ENCODE measurements around the gene LRRTM2.

LRRTM2 gene

DNA sequence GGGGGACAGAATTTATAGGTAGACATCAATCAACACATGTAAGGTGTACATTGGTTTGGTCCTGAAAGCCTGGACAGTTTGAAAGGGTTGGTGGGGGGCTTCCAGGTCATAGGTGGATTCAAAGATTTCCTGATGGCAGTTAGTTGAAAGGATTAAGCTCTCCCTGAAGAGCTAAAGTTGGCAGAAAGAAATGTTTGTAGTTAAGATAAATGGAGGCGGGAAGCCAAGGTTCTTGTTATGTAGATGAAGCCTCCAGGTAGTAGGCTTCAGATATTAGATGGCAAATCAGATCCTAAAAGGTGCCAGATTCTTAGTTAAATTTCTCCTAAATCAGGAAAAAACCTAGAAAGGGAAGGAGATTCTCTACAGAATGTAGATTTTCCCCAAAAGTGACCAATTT, 9.0 kb upstream of the LRRTM2 start:
- no peak for DNase-seq (ENCODE audit: low read depth in 2 of 2)

DNA sequence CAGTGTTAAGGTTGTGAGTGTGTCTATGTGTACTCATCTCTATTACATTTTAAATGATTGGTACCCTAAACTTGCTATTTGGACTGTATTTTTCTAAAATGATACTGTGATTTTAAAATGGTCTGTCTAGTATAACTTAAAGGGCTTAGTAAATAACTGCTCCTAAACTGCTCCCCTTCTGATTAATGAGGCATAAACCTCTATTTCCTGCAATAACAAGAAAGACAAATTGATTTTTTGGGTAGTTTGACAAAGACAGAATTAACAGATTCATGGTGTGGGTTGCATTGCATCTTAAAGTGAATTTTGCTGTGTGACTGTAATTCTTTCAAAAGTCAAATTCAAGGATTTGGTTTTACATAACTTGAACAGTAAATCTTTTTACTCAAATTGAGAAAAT, 8.1 kb upstream of the LRRTM2 start:
- DNase-seq (ENCODE audit: low read depth in 2 of 2), result no peak

DNA sequence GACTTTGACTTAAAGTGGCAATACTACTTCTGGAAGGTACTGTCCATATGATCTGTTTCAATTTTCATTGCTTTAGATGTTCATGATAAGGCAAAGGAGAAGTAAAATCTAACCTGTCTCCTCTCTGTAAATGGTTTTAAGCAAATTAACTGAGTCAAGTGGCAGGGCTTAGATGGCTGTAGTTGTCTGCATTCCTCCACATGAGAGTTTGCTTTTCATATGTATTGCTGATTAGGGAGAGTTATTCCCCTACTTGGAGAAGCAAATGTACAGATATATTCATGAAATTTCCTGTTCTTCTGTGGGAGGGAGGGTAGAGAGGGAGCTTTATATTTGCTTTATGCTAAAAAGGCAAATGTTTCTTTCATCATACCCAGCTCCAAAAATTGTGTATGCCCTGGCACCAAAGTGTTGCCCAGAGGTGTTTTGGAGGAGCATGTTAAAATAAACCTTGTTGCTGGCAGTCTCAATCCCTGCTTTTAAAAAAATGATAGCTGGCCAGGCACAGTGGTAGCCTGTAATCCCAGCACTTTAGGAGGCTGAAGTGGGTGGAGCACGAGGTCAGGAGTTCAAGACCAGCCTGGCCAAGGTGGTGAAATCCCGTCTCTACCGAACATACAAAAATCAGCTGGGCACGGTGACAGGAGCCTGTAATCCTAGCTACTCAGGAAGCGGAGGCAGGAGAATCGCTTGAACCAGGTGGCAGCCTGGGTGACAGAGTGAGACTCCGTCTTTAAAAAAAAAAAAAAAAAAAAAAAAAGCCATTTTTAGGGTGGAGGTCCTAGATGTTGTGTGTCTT, 3.5 kb upstream of the LRRTM2 start:
- no peak for DNase-seq (ENCODE audit: low read depth in 2 of 2)

DNA sequence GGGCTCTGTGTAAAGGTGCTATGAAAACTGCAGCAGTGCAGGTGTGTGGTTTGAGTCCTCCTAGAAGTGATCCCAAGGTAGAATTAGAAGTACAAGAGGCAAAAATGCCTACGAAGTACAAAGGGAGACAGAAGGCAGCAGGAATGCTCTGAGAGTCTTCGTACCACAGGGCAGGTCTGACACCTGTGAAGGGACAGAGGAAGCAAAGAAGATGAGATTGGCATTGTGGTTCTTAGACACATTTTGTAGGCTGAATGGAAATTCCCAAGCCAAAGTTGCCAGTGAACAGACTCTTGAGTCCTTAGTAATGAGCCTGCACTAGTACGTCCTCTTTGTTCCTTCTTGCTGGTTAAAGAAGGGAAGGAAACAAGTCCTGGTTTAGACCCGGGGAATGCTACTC, 1.7 kb upstream of the LRRTM2 start:
- no peak for DNase-seq (ENCODE audit: low read depth in 2 of 2)

DNA sequence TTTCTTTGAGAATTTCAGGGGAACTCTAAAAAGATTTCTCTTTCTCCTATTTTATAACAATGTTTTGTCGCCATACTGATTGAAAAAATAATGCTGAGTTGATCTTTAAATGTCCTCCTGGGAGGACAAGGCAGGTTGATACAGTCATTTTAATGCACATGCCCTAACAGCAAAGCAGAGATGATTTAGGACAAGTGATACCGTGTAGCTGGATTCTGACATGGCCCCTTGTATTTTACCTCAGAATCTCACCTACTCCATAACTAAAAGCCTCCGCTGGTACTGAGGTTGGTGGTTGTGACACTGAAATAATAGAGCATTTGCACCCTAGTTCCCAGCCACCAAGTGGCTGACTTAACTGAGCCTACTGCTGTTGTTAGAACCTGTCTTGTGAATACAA, 811 bp upstream of the LRRTM2 start:
- no peak for DNase-seq (ENCODE audit: low read depth in 2 of 2)

DNA sequence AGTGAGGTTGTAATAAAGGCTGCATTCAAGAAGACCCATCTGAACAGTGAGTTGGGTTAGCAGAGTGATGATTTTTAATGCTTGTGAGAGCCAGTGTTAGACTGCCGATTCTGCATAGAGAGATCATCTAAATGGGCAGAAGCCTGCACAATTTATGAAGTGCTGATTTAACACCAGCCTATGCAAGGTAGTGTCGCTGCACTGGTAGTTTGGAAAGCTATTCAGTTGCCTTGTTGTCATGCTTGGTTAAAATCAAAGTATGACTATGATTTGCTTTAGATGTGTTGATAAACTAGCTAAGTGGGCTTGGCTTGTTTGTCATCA, 379 bp upstream of the LRRTM2 start:
- no peak for DNase-seq (ENCODE audit: low read depth in 2 of 2)

DNA sequence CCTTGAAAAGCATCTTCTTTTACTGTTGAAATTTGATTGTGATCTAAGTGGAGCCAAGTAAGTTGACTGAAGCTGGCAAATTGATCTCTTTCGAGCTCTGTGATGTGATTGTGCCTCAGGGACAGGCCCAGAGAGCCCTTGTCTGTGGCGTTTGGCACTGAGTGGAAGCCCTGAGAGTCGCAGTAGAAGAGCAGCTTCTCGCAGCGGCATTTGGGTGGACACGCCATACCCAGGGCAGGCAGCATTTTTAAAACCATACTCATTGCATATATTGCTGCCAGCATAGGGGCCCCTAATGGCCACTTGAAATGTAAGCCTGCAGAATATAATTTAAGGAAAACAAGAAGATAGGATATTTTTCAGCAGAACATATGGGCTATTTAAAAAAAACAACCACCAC, 894 bp downstream of the LRRTM2 start:
- DNase-seq (ENCODE audit: low read depth in 2 of 2), result no peak

DNA sequence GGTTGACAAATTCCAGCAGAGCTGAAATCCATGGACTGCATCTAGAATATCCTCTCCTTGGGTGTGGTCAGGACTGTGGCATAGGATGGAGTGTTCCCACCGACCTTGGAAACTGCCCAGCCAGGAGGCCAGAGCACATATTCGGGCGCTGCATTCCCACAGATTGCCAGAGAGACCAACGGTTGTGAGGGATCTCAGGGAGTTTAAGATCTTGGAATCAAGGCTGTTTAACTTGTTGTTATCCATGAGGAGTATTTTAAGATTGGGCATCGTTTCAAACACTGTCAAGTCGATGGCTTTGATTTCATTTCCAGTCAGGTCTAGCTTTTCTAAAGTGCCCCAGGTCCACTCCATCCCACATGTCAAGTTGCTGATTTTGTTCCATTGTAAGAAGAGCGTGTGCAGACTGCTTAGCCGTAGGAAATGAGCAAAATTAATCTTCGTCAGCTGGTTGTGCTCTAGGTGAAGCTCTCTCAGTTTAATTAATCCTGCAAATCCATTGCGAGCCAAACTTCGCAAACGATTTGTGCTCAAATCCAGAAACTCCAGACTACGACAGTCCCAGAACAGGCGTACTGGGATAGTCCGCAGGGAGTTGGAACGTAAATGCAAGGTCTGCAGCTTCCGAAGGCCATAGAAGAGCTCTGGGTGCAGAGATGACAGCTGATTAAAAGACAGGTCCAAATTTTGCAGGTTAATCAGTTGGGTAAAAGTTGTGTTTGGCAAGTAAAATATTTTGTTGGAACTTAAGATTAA, 1.5 kb downstream of the LRRTM2 start:
- no peak for DNase-seq (ENCODE audit: low read depth in 2 of 2)

DNA sequence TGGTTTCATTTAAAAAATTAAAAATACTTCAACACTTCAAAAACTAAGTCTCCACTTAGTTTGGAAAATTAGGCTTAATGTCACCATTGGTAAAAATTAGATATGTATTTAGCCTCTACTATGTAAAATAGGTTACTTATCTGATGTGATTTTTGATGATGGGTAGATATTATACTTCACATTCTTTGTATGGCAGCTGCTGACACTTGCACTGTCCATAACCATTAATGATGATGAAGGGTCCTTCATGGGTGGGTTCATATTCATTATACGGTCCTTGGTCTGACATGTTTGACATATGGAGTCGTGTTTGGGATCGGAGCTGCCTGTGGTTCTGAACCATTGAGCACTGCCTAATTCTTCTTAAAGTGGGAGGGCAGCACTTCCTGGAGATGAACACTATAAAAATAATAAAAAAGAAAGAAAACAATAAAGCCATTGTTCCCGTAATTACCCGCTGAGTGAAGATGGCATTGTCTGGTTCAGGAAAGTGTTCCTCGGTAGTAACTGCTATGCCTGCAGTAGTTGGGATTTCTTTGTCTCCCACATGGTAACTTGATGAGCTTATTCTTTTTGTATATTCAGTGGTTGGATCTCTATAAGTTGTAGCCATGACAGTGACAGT, 2.2 kb downstream of the LRRTM2 start:
- DNase-seq (ENCODE audit: low read depth in 2 of 2), result no peak

DNA sequence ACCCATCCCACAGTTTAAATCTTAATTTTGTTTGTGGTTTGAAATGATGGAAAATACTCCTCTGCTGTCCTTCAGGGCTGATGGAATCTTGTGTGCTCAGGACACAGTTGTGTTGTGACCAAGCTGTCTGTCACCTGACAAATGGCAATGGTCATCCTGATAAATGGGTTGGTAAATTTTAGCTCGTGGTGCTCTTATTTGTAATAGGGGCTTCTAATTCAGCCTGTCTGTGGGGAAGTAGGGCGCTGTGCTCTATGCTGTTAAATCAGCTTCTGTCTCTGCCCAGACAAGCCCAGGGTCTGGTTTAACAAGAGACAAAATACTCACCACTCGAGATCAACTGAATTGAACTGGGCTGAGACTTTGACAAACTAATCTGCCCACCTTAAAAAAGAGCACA, 4.5 kb downstream of the LRRTM2 start:
- no peak for DNase-seq (ENCODE audit: low read depth in 2 of 2)

DNA sequence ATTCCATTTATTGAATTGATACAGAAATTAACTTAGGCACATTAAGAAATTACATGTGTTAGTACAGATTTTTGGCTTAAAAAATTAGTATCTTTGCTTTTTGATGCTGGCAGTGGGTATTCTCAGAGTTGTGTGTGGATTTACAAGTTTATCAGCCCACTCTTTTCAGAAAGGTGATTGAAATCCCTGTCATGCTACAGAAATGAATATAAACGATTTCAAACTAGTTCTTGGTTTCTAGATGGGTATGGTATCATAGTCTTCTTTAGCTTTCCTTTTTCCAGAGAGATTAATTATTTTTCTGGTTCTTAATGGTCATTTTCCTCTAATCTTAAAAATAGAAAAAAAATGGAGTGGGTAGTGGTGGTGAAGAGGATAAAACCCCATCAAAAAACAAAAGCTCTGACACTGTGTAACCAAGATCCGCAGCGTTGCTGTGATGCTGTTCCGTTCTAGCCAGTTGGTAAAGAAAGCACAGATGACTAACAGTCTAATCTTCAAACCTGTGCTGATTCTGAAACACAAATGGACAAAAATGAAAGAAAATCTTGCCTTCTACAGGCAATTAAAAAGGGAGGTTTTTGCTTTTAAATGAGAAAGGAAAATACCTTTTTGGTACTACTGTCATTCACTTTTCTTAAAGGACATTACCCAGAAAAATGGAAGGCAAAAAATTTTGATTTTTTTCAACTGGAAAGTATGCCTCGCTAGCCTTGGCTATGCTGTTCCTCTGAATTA, 5.2 kb downstream of the LRRTM2 start:
- no peak for DNase-seq (ENCODE audit: low read depth in 2 of 2)

DNA sequence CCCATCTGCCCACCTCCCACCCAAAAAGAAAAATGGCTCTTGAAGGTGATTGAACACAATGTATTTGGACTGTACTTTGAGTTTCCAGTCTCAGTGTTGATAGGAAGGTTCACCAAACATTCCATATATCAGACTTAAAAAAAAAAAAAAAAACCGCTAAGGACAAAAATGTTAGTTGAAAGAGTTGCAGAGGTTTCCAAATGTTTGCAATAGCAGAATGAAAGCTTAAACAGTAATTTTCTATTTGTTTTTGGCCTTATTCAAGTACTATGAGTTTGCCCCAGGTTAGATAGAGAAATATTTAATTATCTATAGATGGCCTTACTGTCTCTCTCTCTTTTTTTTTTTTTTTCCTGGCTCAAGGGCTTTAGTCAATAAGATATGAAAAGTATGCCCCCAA, 6.1 kb downstream of the LRRTM2 start:
- no peak for DNase-seq (ENCODE audit: low read depth in 2 of 2)

DNA sequence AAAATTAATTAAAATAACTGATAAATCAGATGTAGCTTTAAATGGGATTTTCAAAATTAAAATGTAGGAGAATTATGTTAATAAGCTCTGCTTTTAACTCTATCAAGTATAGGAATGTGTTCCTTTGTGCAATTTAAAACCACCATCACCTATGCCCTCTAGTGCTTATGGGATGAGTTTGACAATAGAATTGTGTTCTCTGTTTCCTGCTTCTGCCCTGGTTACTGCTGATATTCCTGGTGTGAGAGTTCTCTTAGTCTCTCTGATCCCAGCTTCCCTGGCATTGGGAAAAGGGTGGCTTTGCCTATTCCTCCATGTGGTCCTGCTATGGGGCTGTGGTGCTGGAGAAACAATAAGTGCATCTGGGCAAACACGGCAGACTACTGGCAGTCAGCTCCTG, 8.1 kb downstream of the LRRTM2 start:
- no peak for DNase-seq (ENCODE audit: low read depth in 2 of 2)

DNA sequence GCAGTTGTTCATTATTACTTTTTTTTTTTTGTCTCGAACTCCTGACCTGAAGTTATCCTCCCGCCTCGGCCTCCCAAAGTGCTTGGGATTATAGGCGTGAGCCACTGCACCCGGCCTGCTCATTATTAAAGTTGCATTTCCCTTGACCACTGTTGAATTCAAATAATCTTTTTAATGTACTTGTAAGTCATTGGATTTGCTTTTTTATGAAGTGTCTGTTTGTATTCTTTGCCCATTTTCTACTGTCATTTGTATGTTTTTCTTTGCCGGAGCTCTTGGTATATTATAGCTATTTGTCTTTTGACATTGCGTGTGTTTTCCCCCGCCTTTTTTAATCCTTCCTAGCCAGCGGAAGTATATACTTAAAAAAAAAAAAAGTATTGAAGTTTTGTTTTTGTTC, 22.0 kb downstream of the LRRTM2 start:
- DNase-seq (ENCODE audit: low read depth in 2 of 2), result no peak

DNA sequence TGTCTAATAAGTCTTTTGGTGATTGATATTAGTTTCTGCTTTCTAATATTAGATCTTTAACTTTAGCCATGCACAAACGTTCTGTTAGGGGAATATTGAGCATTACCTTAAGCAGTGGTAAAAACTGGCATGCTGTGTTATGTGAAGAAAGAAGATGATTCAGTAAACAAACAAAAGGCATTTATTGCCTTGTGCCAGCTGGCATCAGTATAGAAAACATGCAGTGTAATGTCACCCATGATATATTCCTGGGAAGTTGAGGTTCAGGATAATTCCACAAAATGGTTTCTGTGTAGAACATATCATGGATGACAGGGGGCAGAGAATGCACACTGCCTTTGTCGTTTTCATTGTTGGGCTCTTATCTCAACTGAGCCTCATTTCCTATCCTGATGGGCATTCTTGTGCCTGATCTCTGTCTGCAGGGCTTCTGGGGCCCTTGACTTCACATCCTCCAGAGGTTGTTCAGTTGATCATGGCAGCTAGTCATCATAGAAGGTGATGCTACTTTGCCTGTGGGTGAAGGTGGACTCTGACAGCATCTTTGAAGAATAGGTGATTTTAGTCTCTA, 24.2 kb downstream of the LRRTM2 start:
- no peak for DNase-seq (ENCODE audit: low read depth in 2 of 2)

DNA sequence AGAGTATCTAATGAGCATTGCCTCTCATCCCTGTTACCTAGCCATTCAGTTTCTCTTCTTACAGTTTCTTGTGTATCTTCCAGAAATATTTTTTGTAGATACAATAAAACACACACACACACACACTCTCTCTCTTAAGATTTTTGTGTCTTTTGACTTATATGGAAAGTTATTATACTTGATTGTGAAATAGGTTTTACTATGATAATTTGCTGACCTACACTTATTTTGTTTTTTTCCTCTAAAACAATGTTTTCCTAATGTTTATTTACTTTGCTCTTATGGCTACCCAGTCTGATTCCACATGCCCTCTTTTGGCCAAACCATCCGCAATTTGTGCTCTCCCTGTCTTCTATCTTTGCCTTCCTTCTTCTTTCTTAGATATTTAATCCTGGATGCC, 25.3 kb downstream of the LRRTM2 start:
- no peak for DNase-seq (ENCODE audit: low read depth in 2 of 2)

DNA sequence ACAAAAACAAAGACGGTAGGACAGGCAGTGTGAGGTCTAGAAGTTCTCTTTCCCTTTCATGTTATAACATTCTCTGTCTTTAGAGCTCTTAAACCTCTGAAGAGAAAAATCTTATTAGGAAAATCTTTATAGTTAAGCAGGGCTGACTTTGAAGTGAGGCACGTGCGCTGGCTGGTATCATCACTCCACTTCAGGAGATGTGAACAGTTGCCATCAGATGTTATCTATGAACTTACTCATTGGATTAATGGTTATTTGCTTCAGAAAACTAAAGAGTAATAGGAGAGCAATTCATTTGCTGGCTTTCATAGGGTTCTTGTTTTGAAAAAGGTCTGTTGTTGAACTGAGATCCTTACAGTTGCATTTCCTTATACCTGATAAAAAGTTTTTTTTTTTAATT, 25.7 kb downstream of the LRRTM2 start:
- no peak for DNase-seq (ENCODE audit: low read depth in 2 of 2)

DNA sequence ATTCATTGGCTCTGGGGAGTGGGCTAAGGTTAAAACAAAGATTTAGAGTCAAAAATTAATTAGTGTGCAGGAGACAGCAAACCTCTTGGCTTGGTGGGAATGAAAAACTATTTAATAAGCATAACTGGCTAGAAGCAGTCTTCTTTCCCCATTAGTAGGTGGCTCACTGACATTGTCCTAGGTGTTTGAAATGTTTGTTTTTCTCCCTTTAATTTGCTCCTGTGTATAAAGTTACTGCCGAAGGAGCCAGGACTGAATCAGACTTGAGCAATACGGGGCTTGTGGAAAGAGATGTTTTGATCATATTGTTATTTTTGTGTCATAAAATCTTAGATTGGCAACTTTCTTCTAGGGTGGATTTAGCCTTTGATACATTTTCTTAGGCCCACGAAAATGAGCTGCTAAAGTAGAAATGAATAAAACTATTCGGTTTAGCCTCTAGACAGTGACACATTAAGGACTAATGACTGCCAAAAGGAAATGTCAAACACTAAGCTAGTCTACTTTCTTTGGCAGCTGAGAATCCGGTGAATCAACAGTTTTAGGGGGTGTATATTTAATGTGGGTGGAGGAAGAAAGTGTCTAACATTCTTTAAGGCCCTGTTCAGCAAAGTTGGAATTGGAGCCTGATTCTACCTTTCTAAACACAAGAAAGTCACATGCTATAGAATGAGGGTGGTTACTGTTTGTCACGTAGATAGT, 30.2 kb downstream of the LRRTM2 start:
- no peak for DNase-seq (ENCODE audit: low read depth in 2 of 2)

DNA sequence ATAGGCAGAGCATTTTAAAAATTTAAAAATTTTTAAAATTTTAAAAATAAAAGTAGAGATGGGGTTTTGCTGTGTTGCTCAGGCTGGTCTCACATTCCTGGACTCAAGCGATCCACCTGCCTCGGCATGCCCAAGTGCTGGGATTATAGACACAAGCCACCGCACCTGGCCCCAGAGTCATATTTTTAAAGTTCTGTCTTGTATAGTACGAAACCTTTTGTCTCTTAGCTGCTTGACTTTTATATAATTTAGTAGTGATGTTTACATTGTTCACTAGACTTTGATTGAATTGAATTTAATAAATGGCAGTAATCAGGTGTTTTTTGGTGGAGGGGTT, 31.0 kb downstream of the LRRTM2 start:
- no peak for DNase-seq (ENCODE audit: low read depth in 2 of 2)

DNA sequence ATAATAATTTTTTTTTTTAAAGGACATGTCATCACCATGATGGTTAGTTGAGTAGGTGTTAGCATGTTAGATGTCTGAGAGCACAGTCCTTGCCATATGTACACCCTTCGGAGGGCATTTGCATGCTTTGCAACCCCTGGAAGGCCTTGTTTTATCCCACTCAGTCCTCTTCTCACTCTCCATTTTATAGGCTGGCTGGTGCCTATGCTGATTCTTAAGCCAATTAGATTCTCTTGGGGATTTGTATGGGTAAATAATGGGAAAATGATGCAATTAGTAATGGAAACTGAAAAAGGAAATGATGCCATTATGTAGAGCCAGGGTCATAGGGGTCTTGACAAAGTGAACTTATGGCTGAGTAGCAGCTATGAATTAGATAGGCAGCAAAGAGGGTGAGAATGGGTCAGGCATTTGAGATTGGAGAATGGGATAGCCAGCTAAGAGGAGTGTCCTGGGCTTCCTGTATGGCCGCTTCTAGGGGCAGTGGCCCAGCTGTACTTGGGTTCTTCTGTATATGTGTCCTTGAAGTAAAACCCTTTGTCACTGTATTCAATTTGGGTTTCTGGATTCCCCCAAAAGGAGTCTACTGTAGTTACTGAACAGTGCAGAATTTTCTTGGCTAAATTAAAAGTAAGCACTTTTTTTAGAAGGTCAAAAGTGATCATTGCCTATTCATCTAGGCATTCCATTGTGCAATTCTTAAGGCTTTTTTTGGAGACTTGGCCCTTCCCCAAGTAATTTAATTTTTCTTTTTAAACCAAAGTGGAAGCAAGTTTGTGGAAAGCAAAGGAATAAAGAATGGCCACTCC, 31.6 kb downstream of the LRRTM2 start:
- DNase-seq (ENCODE audit: low read depth in 2 of 2), result no peak

DNA sequence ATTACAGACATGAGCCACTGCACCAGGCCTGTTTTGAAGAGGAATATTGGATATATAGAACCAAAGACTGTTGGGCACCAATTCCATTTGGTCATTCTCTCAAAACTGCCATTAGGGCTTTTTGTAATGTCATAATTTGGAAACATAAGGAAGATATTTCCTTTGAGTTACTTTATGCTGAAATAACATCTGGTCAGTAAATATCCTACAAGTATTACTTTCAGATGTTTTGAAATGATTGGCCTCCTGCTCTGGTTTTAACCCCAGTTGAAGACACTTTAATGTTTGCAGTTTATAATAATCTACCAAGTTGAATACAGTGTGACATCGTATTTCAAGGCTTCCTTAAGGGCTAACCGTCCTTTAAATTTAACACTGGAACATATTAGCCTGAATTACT, 33.6 kb downstream of the LRRTM2 start:
- DNase-seq (ENCODE audit: low read depth in 2 of 2), result no peak
